ENCODE results near the gene PLOD3. TPM values are rescaled to one million over a fixed set of nuclear protein-coding genes. Genes with fewer than 3 reads are reported as not detected.

PLOD3 gene
- total and polyA plus RNA-seq, 9 of the 15 experiments (the other 6 are each of a cell fraction or from before 2014, with no cell fraction given) = 2.8 to 101 (median 30.9) TPM

- peak overlapping the region; percentile 56 for H3K4me3 ChIP-seq
- H3K4me1 ChIP-seq (replicated peaks in 1 of 2; ENCODE audit: control insufficient read depth in 2 of 2, insufficient read depth in 2 of 2, low read length in 2 of 2) = peaks cover 5 to 12% of the 10 kb centered on the region in 2 experiments; a peak in 3 of 5 replicates
- H3K27ac ChIP-seq (ENCODE audit: extremely low read depth, low read depth, low read length) = peak overlapping the region; percentile 79
- peaks cover 25% of the 10 kb centered on the region for H3K36me3 ChIP-seq (ENCODE audit: control insufficient read depth, insufficient read depth, low read length)
- peaks cover 3% of the 10 kb centered on the region for H3K9me1 ChIP-seq (ENCODE audit: control insufficient read depth, insufficient read depth, low read length)
- ChIA-PET POLR2A (interaction anchor here (0.6 to 1.6 kb wide), 10 partner anchors 8 to 370 kb away, joined by 3 to 10 read pairs (median 4); partner anchors contain the start of genes TRIM56 and ZNHIT1), CTCF (ENCODE audit: low intra/inter-chr PET ratio) (no interaction called here)
- 0 out of 2 replicates have a peak, but pooled peaks cover 4% of the 10 kb centered on the region for H4K20me1 ChIP-seq (replicated peaks; ENCODE audit: control insufficient read depth, insufficient read depth, low read length)
- in situ Hi-C loops (cut with MboI) (no loop called here), intact Hi-C loops (cut with micrococcal nuclease) (no loop called here)
- H3K27me3 ChIP-seq (ENCODE audit: control insufficient read depth in 2 of 2, insufficient read depth in 2 of 2, low read length in 2 of 2) = peaks cover 0 to 9% of the 10 kb centered on the region in 2 experiments; a peak in 2 of 5 replicates
- peak overlapping the region; percentile 92 for H3K4me2 ChIP-seq (ENCODE audit: insufficient read depth, low read length)
- TSS peak; percentile 63 for BruUV-seq (replicated peaks)
- no peaks in the 10 kb centered on the region for H3K9me3 ChIP-seq (replicated peaks; ENCODE audit: control insufficient read depth, insufficient read depth, low read depth, low read length)
- H3K9ac ChIP-seq (ENCODE audit: insufficient read depth in 1 of 2, low read depth in 2 of 2, low read length in 2 of 2) = peak overlapping the region; percentile 77 to 98
- H3K79me2 ChIP-seq (ENCODE audit: control insufficient read depth, insufficient read depth, low read length) = peaks cover 37% of the 10 kb centered on the region
- peak overlapping the region; percentile 91 for H2AFZ ChIP-seq (ENCODE audit: low read depth, low read length)
- DNase-seq (ENCODE audit: extremely low read depth in 1 of 4, low spot score in 3 of 4) = peak; percentile 99 to 100 (median 99)
- peak; percentile 100 for FAIRE-seq
- ATAC-seq = peak; percentile 100
- under 1% methylated on average over 55 of the region's 55 CpGs for WGBS (ENCODE audit: insufficient coverage, low coverage, missing lambda C conversion rate)
- TF ChIP-seq ZNF76 (CRISPR knock-in tag; IDR thresholded peaks at IDR 0.05; ENCODE audit: borderline replicate concordance) = no peak
- TF ChIP-seq ZNF280A (IDR thresholded peaks at IDR 0.05; ENCODE audit: low read depth, partially characterized antibody) = no peak
- TF ChIP-seq U2AF1 (optimal IDR thresholded peaks at IDR 0.05; ENCODE audit: low read depth, low read length) = no peak
- TF ChIP-seq USF2 (CRISPR knock-in tag; IDR thresholded peaks at IDR 0.05) = peak; percentile 96
- no peak for TF ChIP-seq BDP1 (IDR thresholded peaks at IDR 0.05; ENCODE audit: insufficient read depth, insufficient read length)
- TF ChIP-seq NCOA1 (IDR thresholded peaks at IDR 0.05; ENCODE audit: low read depth) = 0 out of 2 replicates have a peak, but pooled peaks have one; percentile 29
- TF ChIP-seq AFF4 (CRISPR knock-in tag; IDR thresholded peaks at IDR 0.05) = no peak
- no peak for TF ChIP-seq HDAC8 (tag; IDR thresholded peaks at IDR 0.05)
- no peak for TF ChIP-seq SRSF1 (IDR thresholded peaks at IDR 0.05; ENCODE audit: low read depth, low read length)
- peak in 1 of 2 experiments; percentile 40; a peak in 1 of 4 replicates for TF ChIP-seq TBL1XR1 (IDR thresholded peaks at IDR 0.05; ENCODE audit: low read length in 2 of 2)
- TF ChIP-seq ZNF24 (IDR thresholded peaks at IDR 0.05) = 0 out of 2 replicates have a peak, but pooled peaks have one; percentile 5
- TF ChIP-seq NR2C1 (IDR thresholded peaks at IDR 0.05) = peak; percentile 84
- TF ChIP-seq NR2C1 (tag; IDR thresholded peaks at IDR 0.05) = peak; percentile 81
- TF ChIP-seq NBN (IDR thresholded peaks at IDR 0.05; ENCODE audit: low read depth) = peak; percentile 62
These were observed 34.7 kb upstream of the PLOD3 start for GRCh38 chr7:101251871-101252659.

Measured in K562 (cell line).